K562 (cell line): ENCODE data around the gene UBE2C. TPM values are rescaled to one million over a fixed set of nuclear protein-coding genes. Genes with fewer than 3 reads are reported as not detected.

ENCODE experiments used
- BRF1 ChIP-seq: IDR thresholded peaks from 3 replicates; pipeline ENCODE4 v1.6.1; 2011; ENCODE audit warnings: borderline replicate concordance, mild to moderate bottlenecking; ENCODE audit not compliant: insufficient read length; ENCODE audit errors: extremely low read depth
- KAT8 ChIP-seq: fragments of 450-650 bp; IDR thresholded peaks from 2 replicates; pipeline ENCODE4 v1.6.1; 2016; ENCODE audit warnings: low read depth, mild to moderate bottlenecking
- NUFIP1 ChIP-seq: fragments of 450-650 bp; IDR thresholded peaks from 2 replicates; pipeline ENCODE4 v1.6.1; 2018; ENCODE audit not compliant: partially characterized antibody
- OTX1 ChIP-seq: fragments of 450-650 bp; formaldehyde crosslinking; IDR thresholded peaks from 2 replicates; pipeline ENCODE4 v1.4.0; 2022; ENCODE audit warnings: mild to moderate bottlenecking
- TAF1 ChIP-seq: IDR thresholded peaks from 2 replicates; pipeline ENCODE4 v1.6.1; 2011; ENCODE audit warnings: mild to moderate bottlenecking, low read length, moderate library complexity; ENCODE audit not compliant: insufficient read depth, control insufficient read depth, severe bottlenecking; ENCODE audit errors: extremely low read depth
- TBP ChIP-seq: optimal IDR thresholded peaks from 2 replicates; pipeline ENCODE3; 2011; ENCODE audit warnings: low read depth, low read length, improper control_type of control experiment
- ZC3H4 ChIP-seq: sonication (generic); formaldehyde crosslinking; IDR thresholded peaks from 2 replicates; pipeline ENCODE4 v1.9.0; 2021; ENCODE audit warnings: missing genetic modification reagents, borderline replicate concordance
- ZNF347 ChIP-seq: fragments of 450-650 bp; formaldehyde crosslinking; IDR thresholded peaks from 2 replicates; pipeline ENCODE4 v1.4.0; 2020; ENCODE audit warnings: low read depth, mild to moderate bottlenecking, moderate library complexity
- polyA plus RNA-seq, 8 experiments: library from polyadenylated mRNA; depleted of rRNA in 4 of 8; stranded (reverse) in 5 of 8; unstranded in 3 of 8; fragments of >200 nt; fragmentation: Nextera tagmentation in 2 of 8; fragmentation: Illumina TruSeq in 1 of 8; extraction: Ambion mirVana in 2 of 8; extraction: Trizol in 1 of 8; gene quantifications; 2 replicates each; pipeline versions ENCODE4 v1.2.1 to v1.2.3, GENCODE V29; 2011 to 2014; ENCODE audit warnings: inconsistent platforms in 1 of 8, missing spikeins in 1 of 8
- total RNA-seq, 7 experiments: library from RNA; depleted of rRNA in 6 of 7; stranded (reverse); fragments of >200 nt in 6 of 7; fragmentation: Illumina TruSeq in 2 of 7; extraction: Trizol in 2 of 7; gene quantifications; 2 replicates each; pipeline versions ENCODE4 v1.2.1 to v1.2.3, GENCODE V29; 2011 to 2021; ENCODE audit warnings: low replicate concordance in 1 of 7
- TF ChIP-seq, protein P1 (sequence below): sonication (generic); formaldehyde crosslinking; IDR thresholded peaks from 2 replicates; pipeline ENCODE4 v1.8.0; 2022; ENCODE audit warnings: mild to moderate bottlenecking, missing genetic modification reagents
- TF ChIP-seq, protein P2 (sequence below): fragments of 250-450 bp; sonication (Bioruptor Pico); IDR thresholded peaks from 2 replicates; pipeline ENCODE4 v1.8.0; 2021; ENCODE audit warnings: mild to moderate bottlenecking, moderate library complexity

The UBE2C gene
- total and polyA plus RNA-seq, 9 of the 15 experiments (the other 6 are each of a cell fraction or from before 2014, with no cell fraction given): 0.51 to 1.6 (median 0.69) TPM

DNA sequence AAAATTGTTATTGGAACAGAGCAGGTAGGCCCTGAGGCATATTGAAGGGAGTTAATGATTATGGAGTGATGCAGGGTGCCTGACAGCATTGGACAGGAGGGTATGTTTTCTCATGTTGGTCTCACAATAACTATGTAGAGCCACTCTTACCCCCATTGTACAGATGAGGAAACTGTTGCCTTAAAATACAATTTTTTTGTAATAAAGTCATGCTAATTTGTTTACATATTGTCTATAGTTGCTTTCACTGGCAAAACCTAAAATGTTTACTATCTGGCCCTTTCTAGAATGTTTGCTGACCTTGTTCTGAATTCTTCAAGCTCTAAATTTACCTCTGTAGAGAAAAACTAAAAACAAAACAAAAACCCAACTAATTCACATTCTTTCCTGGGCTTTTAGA, 39.1 kb downstream of the UBE2C start (continued):
- TF ChIP-seq ZNF347 (CRISPR knock-in tag): no peak
- no peak for TF ChIP-seq NUFIP1
- TF ChIP-seq TBP: no peak
- TF ChIP-seq ZC3H4 (CRISPR knock-in tag): no peak
- TF ChIP-seq TAF1: no peak
- TF ChIP-seq OTX1 (CRISPR knock-in tag): no peak
- TF ChIP-seq BRF1: no peak
- TF ChIP-seq, protein P1, sequence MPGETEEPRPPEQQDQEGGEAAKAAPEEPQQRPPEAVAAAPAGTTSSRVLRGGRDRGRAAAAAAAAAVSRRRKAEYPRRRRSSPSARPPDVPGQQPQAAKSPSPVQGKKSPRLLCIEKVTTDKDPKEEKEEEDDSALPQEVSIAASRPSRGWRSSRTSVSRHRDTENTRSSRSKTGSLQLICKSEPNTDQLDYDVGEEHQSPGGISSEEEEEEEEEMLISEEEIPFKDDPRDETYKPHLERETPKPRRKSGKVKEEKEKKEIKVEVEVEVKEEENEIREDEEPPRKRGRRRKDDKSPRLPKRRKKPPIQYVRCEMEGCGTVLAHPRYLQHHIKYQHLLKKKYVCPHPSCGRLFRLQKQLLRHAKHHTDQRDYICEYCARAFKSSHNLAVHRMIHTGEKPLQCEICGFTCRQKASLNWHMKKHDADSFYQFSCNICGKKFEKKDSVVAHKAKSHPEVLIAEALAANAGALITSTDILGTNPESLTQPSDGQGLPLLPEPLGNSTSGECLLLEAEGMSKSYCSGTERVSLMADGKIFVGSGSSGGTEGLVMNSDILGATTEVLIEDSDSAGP (CRISPR knock-in tag): 0 out of 2 replicates have a peak, but pooled peaks have one; percentile 37
- TF ChIP-seq KAT8: no peak
- TF ChIP-seq, protein P2, sequence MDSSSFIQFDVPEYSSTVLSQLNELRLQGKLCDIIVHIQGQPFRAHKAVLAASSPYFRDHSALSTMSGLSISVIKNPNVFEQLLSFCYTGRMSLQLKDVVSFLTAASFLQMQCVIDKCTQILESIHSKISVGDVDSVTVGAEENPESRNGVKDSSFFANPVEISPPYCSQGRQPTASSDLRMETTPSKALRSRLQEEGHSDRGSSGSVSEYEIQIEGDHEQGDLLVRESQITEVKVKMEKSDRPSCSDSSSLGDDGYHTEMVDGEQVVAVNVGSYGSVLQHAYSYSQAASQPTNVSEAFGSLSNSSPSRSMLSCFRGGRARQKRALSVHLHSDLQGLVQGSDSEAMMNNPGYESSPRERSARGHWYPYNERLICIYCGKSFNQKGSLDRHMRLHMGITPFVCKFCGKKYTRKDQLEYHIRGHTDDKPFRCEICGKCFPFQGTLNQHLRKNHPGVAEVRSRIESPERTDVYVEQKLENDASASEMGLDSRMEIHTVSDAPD (CRISPR knock-in tag): no peak
